H1 (cell line): Measurements from ENCODE around the gene OR5B21. TPM values are rescaled to one million over a fixed set of nuclear protein-coding genes. Genes with fewer than 3 reads are reported as not detected.
A peak's percentile ranks its signal among the peaks of the same experiment; 100 is the strongest.

Experiments
- RAD21 ChIP-seq, 2 experiments: IDR thresholded peaks in 1 of 2; conservative IDR thresholded peaks in 1 of 2; 2 replicates each; pipeline ENCODE4 v1.6.1; 2011; ENCODE audit warnings: low read depth in 2 of 2, low read length in 2 of 2, improper control_type of control experiment in 1 of 2, inconsistent platforms in 1 of 2, mild to moderate bottlenecking in 1 of 2, moderate library complexity in 1 of 2
- polyA plus RNA-seq, 7 experiments: library from polyadenylated mRNA; depleted of rRNA in 3 of 7; stranded (reverse) in 5 of 7; unstranded in 2 of 7; fragments of >200 nt in 5 of 7; fragments of 200-250 nt in 2 of 7; gene quantifications; 1 replicate in 5 of 7; 2 replicates in 1 of 7; 4 replicates in 1 of 7; pipeline versions ENCODE4 v1.2.1 to v1.2.3, GENCODE V29; 2011 to 2013; ENCODE audit warnings: missing spikeins in 2 of 7, mixed read lengths in 2 of 7
- total RNA-seq: library from RNA; stranded (reverse); fragmentation: NEBNext Ultra II Directional; extraction: Animal tissue kit (Norgen Biotek cat#: 25700); gene quantifications from 2 replicates; pipeline ENCODE4 v1.2.1, GENCODE V29; 2021
- TF ChIP-seq, protein P1 (sequence below): fragments of 300-600 bp; sonication (generic); IDR thresholded peaks from 2 replicates; pipeline ENCODE4 v1.7.1; 2012; ENCODE audit warnings: low read length, moderate library complexity, mild to moderate bottlenecking, inconsistent platforms; ENCODE audit not compliant: insufficient replicate concordance
- TF ChIP-seq, protein P2 (sequence below): IDR thresholded peaks from 2 replicates; pipeline ENCODE4 v1.6.1; 2012; ENCODE audit warnings: inconsistent platforms

Gene OR5B21
- total and polyA plus RNA-seq, 2 of the 8 experiments (the other 6 are each of a cell fraction or from before 2014, with no cell fraction given), result not detected

DNA sequence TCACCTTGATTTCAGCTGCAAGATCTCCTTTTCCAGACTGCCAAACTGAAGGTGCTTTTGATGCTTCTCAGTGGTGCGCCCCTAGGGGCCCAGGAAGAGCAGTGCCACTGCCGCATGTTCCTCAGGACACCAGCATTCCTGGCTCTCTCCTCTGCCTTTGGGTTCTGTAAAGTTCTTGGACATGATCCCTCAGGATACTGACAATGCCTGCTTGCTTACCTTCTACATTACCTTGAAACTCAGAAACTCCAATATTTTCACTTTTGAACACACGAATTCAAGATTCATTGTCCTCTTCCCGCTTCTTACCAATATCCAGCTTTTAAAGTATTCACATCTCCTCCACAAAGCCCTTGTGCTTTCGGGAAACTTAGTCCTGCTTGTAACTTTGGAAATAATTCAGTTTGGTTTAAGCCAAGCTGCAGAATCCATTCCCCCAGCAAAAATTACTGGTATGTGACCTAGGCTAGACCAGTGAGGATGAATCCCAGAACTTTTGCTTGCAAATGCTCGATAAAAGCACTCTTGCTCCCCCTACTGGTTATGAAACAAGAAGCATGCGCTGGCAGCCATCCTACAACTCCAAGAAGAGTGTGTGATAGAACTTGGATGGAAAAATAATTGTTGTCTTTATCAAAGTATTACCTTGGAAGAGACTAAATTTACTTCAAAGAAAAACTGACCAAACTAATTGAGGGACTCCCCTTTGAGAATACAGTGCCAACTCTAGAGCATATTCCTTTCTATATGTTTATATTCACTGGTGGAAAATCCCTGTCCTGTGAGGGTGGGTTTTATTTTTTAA is 16.5 kb upstream of the OR5B21 start (continued):
- TF ChIP-seq RAD21 (IDR thresholded peaks at IDR 0.05 in 1 of 2, conservative IDR thresholded peaks at IDR 0.05 in 1 of 2; ENCODE audit: low read depth in 2 of 2, low read length in 2 of 2), result peak; percentile 70 to 80
- TF ChIP-seq, protein P1, sequence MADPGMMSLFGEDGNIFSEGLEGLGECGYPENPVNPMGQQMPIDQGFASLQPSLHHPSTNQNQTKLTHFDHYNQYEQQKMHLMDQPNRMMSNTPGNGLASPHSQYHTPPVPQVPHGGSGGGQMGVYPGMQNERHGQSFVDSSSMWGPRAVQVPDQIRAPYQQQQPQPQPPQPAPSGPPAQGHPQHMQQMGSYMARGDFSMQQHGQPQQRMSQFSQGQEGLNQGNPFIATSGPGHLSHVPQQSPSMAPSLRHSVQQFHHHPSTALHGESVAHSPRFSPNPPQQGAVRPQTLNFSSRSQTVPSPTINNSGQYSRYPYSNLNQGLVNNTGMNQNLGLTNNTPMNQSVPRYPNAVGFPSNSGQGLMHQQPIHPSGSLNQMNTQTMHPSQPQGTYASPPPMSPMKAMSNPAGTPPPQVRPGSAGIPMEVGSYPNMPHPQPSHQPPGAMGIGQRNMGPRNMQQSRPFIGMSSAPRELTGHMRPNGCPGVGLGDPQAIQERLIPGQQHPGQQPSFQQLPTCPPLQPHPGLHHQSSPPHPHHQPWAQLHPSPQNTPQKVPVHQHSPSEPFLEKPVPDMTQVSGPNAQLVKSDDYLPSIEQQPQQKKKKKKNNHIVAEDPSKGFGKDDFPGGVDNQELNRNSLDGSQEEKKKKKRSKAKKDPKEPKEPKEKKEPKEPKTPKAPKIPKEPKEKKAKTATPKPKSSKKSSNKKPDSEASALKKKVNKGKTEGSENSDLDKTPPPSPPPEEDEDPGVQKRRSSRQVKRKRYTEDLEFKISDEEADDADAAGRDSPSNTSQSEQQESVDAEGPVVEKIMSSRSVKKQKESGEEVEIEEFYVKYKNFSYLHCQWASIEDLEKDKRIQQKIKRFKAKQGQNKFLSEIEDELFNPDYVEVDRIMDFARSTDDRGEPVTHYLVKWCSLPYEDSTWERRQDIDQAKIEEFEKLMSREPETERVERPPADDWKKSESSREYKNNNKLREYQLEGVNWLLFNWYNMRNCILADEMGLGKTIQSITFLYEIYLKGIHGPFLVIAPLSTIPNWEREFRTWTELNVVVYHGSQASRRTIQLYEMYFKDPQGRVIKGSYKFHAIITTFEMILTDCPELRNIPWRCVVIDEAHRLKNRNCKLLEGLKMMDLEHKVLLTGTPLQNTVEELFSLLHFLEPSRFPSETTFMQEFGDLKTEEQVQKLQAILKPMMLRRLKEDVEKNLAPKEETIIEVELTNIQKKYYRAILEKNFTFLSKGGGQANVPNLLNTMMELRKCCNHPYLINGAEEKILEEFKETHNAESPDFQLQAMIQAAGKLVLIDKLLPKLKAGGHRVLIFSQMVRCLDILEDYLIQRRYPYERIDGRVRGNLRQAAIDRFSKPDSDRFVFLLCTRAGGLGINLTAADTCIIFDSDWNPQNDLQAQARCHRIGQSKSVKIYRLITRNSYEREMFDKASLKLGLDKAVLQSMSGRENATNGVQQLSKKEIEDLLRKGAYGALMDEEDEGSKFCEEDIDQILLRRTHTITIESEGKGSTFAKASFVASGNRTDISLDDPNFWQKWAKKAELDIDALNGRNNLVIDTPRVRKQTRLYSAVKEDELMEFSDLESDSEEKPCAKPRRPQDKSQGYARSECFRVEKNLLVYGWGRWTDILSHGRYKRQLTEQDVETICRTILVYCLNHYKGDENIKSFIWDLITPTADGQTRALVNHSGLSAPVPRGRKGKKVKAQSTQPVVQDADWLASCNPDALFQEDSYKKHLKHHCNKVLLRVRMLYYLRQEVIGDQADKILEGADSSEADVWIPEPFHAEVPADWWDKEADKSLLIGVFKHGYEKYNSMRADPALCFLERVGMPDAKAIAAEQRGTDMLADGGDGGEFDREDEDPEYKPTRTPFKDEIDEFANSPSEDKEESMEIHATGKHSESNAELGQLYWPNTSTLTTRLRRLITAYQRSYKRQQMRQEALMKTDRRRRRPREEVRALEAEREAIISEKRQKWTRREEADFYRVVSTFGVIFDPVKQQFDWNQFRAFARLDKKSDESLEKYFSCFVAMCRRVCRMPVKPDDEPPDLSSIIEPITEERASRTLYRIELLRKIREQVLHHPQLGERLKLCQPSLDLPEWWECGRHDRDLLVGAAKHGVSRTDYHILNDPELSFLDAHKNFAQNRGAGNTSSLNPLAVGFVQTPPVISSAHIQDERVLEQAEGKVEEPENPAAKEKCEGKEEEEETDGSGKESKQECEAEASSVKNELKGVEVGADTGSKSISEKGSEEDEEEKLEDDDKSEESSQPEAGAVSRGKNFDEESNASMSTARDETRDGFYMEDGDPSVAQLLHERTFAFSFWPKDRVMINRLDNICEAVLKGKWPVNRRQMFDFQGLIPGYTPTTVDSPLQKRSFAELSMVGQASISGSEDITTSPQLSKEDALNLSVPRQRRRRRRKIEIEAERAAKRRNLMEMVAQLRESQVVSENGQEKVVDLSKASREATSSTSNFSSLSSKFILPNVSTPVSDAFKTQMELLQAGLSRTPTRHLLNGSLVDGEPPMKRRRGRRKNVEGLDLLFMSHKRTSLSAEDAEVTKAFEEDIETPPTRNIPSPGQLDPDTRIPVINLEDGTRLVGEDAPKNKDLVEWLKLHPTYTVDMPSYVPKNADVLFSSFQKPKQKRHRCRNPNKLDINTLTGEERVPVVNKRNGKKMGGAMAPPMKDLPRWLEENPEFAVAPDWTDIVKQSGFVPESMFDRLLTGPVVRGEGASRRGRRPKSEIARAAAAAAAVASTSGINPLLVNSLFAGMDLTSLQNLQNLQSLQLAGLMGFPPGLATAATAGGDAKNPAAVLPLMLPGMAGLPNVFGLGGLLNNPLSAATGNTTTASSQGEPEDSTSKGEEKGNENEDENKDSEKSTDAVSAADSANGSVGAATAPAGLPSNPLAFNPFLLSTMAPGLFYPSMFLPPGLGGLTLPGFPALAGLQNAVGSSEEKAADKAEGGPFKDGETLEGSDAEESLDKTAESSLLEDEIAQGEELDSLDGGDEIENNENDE, result no peak
- TF ChIP-seq, protein P2, sequence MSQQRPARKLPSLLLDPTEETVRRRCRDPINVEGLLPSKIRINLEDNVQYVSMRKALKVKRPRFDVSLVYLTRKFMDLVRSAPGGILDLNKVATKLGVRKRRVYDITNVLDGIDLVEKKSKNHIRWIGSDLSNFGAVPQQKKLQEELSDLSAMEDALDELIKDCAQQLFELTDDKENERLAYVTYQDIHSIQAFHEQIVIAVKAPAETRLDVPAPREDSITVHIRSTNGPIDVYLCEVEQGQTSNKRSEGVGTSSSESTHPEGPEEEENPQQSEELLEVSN, result no peak
- TF ChIP-seq, all 59 proteins: peak for 6
